Measurements from ENCODE around the gene MICAL2. TPM values are rescaled to one million over a fixed set of nuclear protein-coding genes. Genes with fewer than 3 reads are reported as not detected.

Gene MICAL2
- polyA plus RNA-seq, 3 donors = 7.9 to 13.2 (median 9.8) TPM

GRCh38 chr11:12110714-12111548 is 541 bp downstream of the MICAL2 start:
- no peak overlapping the region for H3K27ac ChIP-seq (ENCODE audit: low read depth, low read length)
- 8 to 16% (median 15%) methylated on average over 55 to 67 of the region's 67 CpGs for WGBS, 3 donors

GRCh38 chr11:12111549-12112520 is 1.4 kb downstream of the MICAL2 start:
- H3K27ac ChIP-seq (ENCODE audit: low read depth, low read length) = no peak overlapping the region
- WGBS, 3 donors = 77 to 86% (median 79%) methylated on average over 12 of the region's 12 CpGs

GRCh38 chr11:12112750-12113149 is 2.4 kb downstream of the MICAL2 start:
- H3K27ac ChIP-seq (ENCODE audit: low read depth, low read length) = no peak overlapping the region
- 92 to 97% (median 97%) methylated on average over 2 of the region's 2 CpGs for WGBS, 3 donors

GRCh38 chr11:12113294-12113693 is 2.9 kb downstream of the MICAL2 start:
- H3K27ac ChIP-seq (ENCODE audit: low read depth, low read length) = no peak overlapping the region
- whole genome bisulfite sequencing, 3 donors = 86 to 92% (median 91%) methylated on average over 8 of the region's 8 CpGs

GRCh38 chr11:12114193-12115033 is 4.0 kb downstream of the MICAL2 start:
- 79 to 82% (median 81%) methylated on average over 21 of the region's 21 CpGs for WGBS, 3 donors
- H3K27ac ChIP-seq (ENCODE audit: low read depth, low read length) = no peak overlapping the region

- no peak overlapping the region for H3K27ac ChIP-seq (ENCODE audit: low read depth, low read length)
- WGBS, 3 donors = 74 to 88% (median 76%) methylated on average over 9 of the region's 9 CpGs
Observed at GRCh38 chr11:12116425-12117032, 6.1 kb downstream of the MICAL2 start.

- no peak overlapping the region for H3K27ac ChIP-seq (ENCODE audit: low read depth, low read length)
- 76 to 85% (median 82%) methylated on average over 4 of the region's 4 CpGs for WGBS, 3 donors
Observed at GRCh38 chr11:12117200-12117599, 6.8 kb downstream of the MICAL2 start.

- WGBS, 3 donors = 76 to 100% (median 87%) methylated on average over 2 of the region's 2 CpGs
- no peak overlapping the region for H3K27ac ChIP-seq (ENCODE audit: low read depth, low read length)
Observed at GRCh38 chr11:12117611-12118010, 7.2 kb downstream of the MICAL2 start.

- WGBS, 3 donors = 52 to 70% (median 64%) methylated on average over 4 of the region's 4 CpGs
- no peak overlapping the region for H3K27ac ChIP-seq (ENCODE audit: low read depth, low read length)
Observed at GRCh38 chr11:12118949-12119348, 8.6 kb downstream of the MICAL2 start.

GRCh38 chr11:12119502-12119901 is 9.1 kb downstream of the MICAL2 start:
- H3K27ac ChIP-seq (ENCODE audit: low read depth, low read length) = no peak overlapping the region

GRCh38 chr11:12120031-12121008 is 9.9 kb downstream of the MICAL2 start:
- WGBS, 3 donors = 80 to 86% (median 85%) methylated on average over 9 of the region's 9 CpGs
- no peak overlapping the region for H3K27ac ChIP-seq (ENCODE audit: low read depth, low read length)

More at GRCh38 chr11:12119502-12119901, 9.1 kb downstream of the MICAL2 start:
- WGBS, 3 donors = 96 to 99% (median 97%) methylated on average over 5 of the region's 5 CpGs

GRCh38 chr11:12121011-12121410 is 10.6 kb downstream of the MICAL2 start:
- H3K27ac ChIP-seq (ENCODE audit: low read depth, low read length) = no peak overlapping the region

GRCh38 chr11:12121517-12121916 is 11.1 kb downstream of the MICAL2 start:
- WGBS, 3 donors = 91 to 97% (median 95%) methylated on average over 5 of the region's 5 CpGs
- H3K27ac ChIP-seq (ENCODE audit: low read depth, low read length) = no peak overlapping the region

More at GRCh38 chr11:12121011-12121410, 10.6 kb downstream of the MICAL2 start:
- WGBS, 3 donors = 79 to 87% (median 82%) methylated on average over 5 of the region's 5 CpGs

GRCh38 chr11:12122083-12122482 is 11.7 kb downstream of the MICAL2 start:
- no peak overlapping the region for H3K27ac ChIP-seq (ENCODE audit: low read depth, low read length)

GRCh38 chr11:12123273-12123672 is 12.9 kb downstream of the MICAL2 start:
- 76 to 99% (median 97%) methylated on average over 4 of the region's 4 CpGs for WGBS, 3 donors
- H3K27ac ChIP-seq (ENCODE audit: low read depth, low read length) = no peak overlapping the region

More at GRCh38 chr11:12122083-12122482, 11.7 kb downstream of the MICAL2 start:
- WGBS, 3 donors = 74 to 96% (median 95%) methylated on average over 6 of the region's 6 CpGs

GRCh38 chr11:12123799-12124198 is 13.4 kb downstream of the MICAL2 start:
- no peak overlapping the region for H3K27ac ChIP-seq (ENCODE audit: low read depth, low read length)
- 66 to 84% (median 74%) methylated on average over 3 of the region's 3 CpGs for WGBS, 3 donors

- WGBS, 3 donors = 73 to 94% (median 77%) methylated on average over 9 of the region's 9 CpGs
Observed at GRCh38 chr11:12124306-12124705, 13.9 kb downstream of the MICAL2 start.

More at GRCh38 chr11:12124306-12124705, 13.9 kb downstream of the MICAL2 start:
- no peak overlapping the region for H3K27ac ChIP-seq (ENCODE audit: low read depth, low read length)

Measured in adipose tissue (tissue), 3 donors.